Memory B cell (primary cell): ENCODE measurements around the gene SLIT2.

Experiments used
- ATAC-seq: fragments of 150-1000 bp; cut with Tn5 transposase; 2 replicates; pipeline ENCODE4 v1.10.0; 2021; ENCODE audit warnings: low read depth, mild to moderate bottlenecking, moderate library complexity
- DNase-seq, 2 donors: peaks; one replicate each; pipeline ENCODE4 v3.0.0; 2022; ENCODE audit warnings: low spot score in 2 of 2
- H3K27ac Mint-ChIP-seq: one replicate; pipeline ENCODE4 v1.8.0; 2022; ENCODE audit warnings: mild to moderate bottlenecking, moderate library complexity, mixed read lengths
- H3K27me3 Mint-ChIP-seq: one replicate; pipeline ENCODE4 v1.8.0; 2022; ENCODE audit warnings: mixed read lengths
- H3K36me3 Mint-ChIP-seq: one replicate; pipeline ENCODE4 v1.8.0; 2022; ENCODE audit warnings: mild to moderate bottlenecking, mixed read lengths
- H3K4me1 Mint-ChIP-seq: one replicate; pipeline ENCODE4 v1.8.0; 2022; ENCODE audit warnings: mixed read lengths
- H3K4me3 Mint-ChIP-seq: one replicate; pipeline ENCODE4 v1.8.0; 2022; ENCODE audit warnings: mild to moderate bottlenecking, moderate library complexity, mixed read lengths
- H3K9me3 Mint-ChIP-seq: one replicate; pipeline ENCODE4 v1.8.0; 2022; ENCODE audit warnings: mixed read lengths

Gene SLIT2, protein sequence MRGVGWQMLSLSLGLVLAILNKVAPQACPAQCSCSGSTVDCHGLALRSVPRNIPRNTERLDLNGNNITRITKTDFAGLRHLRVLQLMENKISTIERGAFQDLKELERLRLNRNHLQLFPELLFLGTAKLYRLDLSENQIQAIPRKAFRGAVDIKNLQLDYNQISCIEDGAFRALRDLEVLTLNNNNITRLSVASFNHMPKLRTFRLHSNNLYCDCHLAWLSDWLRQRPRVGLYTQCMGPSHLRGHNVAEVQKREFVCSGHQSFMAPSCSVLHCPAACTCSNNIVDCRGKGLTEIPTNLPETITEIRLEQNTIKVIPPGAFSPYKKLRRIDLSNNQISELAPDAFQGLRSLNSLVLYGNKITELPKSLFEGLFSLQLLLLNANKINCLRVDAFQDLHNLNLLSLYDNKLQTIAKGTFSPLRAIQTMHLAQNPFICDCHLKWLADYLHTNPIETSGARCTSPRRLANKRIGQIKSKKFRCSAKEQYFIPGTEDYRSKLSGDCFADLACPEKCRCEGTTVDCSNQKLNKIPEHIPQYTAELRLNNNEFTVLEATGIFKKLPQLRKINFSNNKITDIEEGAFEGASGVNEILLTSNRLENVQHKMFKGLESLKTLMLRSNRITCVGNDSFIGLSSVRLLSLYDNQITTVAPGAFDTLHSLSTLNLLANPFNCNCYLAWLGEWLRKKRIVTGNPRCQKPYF (N-terminal part only)

DNA sequence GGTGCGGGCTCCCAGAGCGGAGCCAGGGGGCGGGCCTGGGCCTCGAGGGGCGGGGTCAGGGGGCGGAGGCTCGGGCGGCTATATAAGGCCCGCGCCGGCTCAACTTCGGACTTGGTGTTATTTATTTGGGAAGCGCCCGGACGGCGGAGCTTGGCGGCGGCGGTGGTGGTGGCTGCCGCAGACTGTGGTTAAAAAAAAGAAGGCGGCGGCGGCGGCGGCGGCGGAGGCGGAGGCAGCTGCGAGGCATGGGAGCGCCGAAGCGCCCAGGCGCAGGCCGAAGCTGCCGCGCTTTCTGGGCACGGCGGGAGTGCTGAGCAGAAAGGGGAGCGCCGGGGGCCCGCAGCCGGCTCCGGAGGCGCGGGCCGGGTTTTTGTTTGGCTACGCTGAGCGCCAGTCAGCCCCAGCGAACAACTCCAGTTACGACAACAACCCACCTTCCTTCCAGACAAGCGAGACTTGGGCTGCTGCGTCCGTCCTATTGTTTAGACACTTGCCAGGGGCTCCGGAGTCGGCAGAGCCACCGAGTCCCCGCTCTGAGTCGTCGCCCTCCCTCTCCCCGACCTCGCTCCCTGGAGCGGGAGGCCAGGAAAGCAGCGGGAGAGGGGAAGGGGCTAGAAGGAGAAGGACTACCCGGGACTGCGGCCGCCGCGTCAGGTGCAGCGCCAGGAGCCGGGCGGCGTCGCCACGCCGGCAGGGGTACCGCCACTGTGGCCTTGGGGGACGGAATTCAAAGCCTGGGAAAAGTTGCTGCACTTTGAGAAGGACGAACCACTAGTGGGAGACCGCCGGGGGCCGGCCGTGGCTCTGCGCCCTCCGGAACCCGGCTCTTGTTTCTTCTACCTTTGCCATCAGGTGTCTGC lies at the start of gene SLIT2:
Gene SLIT2, plus strand, starts transcription at position 110 of the 860 bp plus-strand sequence. CDS start 1,911 bp downstream, outside the sequence.
- ATAC-seq, result peak; percentile 56
- peaks cover 16% of the 10 kb centered on the region for H3K4me1 Mint-ChIP-seq
- H3K9me3 Mint-ChIP-seq, result no peaks in the 10 kb centered on the region
- H3K4me3 Mint-ChIP-seq, result peak within 1 kb of the TSS; percentile 73
- no peaks in the 10 kb centered on the region for H3K36me3 Mint-ChIP-seq
- H3K27me3 Mint-ChIP-seq, result peaks cover 25% of the 10 kb centered on the region
- DNase-seq, result peak in 1 of 2 donors; percentile 13
- H3K27ac Mint-ChIP-seq, result no peak within 1 kb of the TSS

DNA sequence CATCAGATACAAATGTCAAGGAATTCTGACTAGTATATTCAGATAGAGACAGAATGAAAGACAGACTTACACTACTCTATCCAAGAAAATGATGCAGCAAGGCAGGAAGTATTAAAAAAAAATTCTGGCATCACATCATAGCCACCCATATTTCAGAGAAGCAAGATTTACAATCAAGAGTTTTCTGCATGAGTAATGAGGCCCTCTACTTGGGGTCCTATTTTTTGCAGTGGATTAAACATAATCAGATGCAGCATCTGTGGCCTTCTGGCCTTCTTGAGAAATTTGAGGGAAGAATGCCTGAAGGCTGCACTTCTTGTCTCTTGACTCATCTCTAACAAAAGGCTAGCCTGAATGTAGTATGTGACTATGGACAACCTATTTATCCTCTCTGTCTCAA lies 48.2 kb upstream of the SLIT2 start:
- no peaks in the 10 kb centered on the region for H3K9me3 Mint-ChIP-seq
- ATAC-seq, result no peak
- no peaks in the 10 kb centered on the region for H3K4me1 Mint-ChIP-seq
- H3K27ac Mint-ChIP-seq, result no peak overlapping the region
- no peak for DNase-seq
- H3K4me3 Mint-ChIP-seq, result no peak overlapping the region
- H3K36me3 Mint-ChIP-seq, result no peaks in the 10 kb centered on the region
- no peaks in the 10 kb centered on the region for H3K27me3 Mint-ChIP-seq

DNA sequence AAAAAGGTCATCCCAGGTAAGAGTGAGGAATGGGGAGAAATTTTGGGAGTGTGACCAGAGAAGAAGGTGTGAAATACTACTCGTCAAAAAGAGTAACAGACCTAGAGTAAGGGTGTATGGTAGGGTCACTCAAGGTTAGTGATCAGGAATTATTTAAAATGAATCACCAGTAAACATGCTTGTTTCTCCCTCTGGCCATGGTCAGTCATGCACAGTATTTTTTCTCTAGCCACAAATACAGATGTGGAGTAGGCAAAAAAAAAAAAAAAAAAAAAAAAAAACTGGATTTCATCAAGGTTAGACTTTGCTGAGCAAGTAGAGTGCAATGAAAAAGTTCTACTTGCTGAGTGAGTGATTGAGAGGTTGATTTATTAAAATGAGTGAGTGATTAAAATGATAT lies 34.2 kb upstream of the SLIT2 start:
- no peak for DNase-seq
- no peaks in the 10 kb centered on the region for H3K4me1 Mint-ChIP-seq
- no peaks in the 10 kb centered on the region for H3K36me3 Mint-ChIP-seq
- H3K9me3 Mint-ChIP-seq, result peaks cover 4% of the 10 kb centered on the region
- no peak overlapping the region for H3K4me3 Mint-ChIP-seq
- H3K27ac Mint-ChIP-seq, result no peak overlapping the region
- H3K27me3 Mint-ChIP-seq, result no peaks in the 10 kb centered on the region
- ATAC-seq, result no peak

DNA sequence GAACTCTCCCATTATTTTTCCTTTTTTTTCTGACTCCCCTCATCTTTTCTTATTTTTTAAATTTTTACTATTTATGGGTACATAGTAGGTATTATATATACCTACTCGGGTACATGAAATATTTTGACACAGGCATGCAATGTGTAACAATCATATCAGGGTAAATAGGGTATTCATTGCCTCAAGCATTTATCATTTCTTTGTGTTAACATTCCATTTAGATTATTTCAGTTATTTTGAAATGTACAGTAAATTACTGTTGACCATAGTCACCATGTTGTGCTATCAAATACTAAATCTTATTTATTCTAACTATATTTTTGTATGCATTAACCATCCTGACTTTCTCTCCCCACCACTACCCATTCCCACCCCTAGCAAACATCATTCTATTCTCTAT lies 33.8 kb upstream of the SLIT2 start:
- Mint-ChIP-seq H3K4me3 (no peak overlapping the region), H3K27ac (no peak overlapping the region), H3K36me3 (no peaks in the 10 kb centered on the region), H3K27me3 (no peaks in the 10 kb centered on the region), H3K9me3 (peaks cover 5% of the 10 kb centered on the region), H3K4me1 (no peaks in the 10 kb centered on the region)
- DNase-seq, result no peak
- no peak for ATAC-seq

DNA sequence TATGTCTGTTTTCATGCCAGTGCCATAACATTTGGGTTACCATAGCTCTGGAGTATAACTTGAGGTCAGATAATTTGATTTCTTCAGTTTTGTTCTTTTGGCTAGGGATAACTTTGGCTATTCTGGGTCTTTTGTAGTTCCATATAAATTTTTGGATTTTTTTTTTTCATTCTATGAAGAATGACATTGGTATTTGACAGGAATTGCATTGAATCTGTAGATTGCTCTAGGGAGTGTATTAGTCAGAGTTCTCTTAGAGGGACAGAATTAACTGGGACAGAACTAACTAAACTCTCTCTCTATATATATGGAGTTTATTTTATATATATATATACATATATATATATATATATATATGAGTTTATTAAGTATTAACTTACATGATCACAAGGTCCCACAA lies 32.2 kb upstream of the SLIT2 start:
- H3K4me1 Mint-ChIP-seq, result no peaks in the 10 kb centered on the region
- no peak for ATAC-seq

DNA sequence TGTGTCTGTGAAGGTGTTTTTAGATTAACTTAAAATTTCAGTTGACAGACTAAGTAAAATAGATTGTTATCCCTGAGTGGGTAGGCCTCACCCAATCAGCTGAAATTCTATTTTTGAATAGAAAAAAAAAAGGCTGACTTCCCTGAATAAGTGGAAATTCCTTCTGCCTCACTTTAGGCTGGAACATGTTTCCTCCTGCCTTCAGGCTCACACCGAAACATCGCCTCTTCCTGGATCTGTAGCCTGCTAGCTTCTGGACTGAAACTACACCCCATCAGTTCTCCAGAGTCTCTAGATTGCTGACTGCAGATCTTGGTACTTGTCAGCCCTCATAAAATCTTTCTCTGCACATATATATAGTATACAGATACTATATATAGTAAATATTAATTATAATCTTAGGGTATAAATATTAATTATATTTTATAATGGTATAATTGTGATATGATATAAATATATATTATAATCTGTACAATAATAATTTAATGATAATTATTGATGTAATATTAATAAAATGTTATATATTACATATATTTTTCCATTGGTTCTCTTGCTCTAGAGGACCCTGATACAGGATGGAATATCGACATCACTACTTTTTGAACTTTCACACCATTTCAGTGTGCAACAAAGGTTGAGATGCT lies 13.7 kb upstream of the SLIT2 start:
- Mint-ChIP-seq H3K27me3 (no peaks in the 10 kb centered on the region), H3K4me1 (no peaks in the 10 kb centered on the region), H3K4me3 (no peak overlapping the region), H3K9me3 (no peaks in the 10 kb centered on the region), H3K36me3 (no peaks in the 10 kb centered on the region), H3K27ac (no peak overlapping the region)
- DNase-seq, result no peak
- no peak for ATAC-seq

More for the DNA sequence above, 32.2 kb upstream of the SLIT2 start:
- Mint-ChIP-seq H3K36me3 (no peaks in the 10 kb centered on the region), H3K27me3 (no peaks in the 10 kb centered on the region), H3K4me3 (no peak overlapping the region), H3K9me3 (peaks cover 7% of the 10 kb centered on the region), H3K27ac (no peak overlapping the region)
- no peak for DNase-seq

DNA sequence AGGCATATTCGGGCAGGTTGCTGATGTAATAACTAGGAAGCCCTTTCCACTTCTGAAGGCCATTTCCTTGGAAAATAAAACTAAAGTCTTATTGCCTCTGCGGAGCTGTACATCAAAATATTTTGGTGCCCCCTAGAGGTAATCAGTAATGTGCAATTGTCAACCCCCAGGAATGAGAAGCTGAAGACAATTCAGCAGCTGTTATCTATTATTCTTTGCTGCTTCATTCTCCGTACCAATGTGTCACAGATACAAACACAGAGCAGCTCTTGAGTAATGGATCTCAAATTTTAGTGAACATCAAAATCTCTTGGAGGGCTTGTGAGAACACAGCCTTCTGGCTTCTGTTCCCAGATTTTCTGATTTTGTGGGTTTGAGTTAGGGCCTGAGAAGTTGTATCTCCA lies 3.5 kb upstream of the SLIT2 start:
- Mint-ChIP-seq H3K9me3 (peaks cover under 1% of the 10 kb centered on the region), H3K36me3 (no peaks in the 10 kb centered on the region), H3K27me3 (peaks cover 12% of the 10 kb centered on the region), H3K4me3 (no peak overlapping the region), H3K4me1 (peaks cover 6% of the 10 kb centered on the region), H3K27ac (no peak overlapping the region)
- ATAC-seq (no peak), DNase-seq (no peak)

DNA sequence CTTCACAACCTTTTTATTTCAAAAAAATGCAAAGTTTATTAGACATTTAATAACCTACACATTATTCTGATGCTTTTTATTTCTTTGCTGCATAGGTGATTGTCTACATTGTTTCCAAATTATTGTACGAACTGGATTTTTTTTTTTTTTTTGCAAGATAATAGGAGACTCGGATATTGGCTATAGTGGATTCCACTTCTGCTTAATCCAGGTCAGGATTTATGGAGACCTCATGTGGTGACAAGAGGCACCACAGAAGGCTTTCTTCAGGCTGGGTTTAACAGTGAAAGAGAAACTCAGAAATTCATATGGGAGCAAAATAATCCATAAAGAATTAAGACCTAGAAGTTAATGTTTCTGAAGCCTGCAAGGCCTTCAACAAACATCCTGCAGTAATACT lies 2.4 kb upstream of the SLIT2 start:
- DNase-seq, result no peak

DNA sequence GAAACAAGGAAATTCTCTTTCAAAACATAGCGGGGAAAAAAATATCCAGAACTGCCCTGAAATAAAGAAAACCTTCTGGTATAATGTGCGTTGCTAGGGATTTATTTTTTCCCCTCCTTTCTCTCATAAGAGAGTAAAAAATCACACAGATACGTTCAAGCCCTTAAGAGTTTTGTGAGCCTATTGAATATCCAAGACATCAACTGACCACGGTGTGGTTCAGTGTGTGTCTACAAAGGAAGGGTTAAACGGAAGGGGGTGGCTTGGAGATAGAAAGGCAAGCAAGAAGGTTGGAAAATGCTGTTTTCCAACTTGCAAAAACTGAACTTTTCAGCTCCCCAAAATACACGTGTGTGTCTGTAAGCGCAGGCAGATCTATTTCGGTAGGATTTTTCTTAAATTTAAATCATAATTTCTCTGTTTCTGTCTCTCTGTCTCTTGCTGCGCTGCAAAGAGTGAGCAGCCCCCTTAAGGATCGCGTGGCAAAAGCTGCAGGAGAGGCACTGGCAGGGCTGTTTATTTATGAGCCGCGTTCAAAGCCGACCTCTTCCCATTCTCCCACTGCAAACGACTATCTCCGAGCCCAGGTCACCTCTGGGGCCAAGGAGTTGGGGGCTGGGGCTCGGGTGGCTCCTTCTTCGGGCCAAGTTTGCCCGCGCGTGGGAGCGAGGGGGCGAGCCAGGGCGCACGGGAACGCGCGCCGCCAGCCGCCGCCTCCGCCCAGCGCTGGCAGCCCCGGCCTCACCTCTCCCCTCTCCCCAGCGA lies 492 bp upstream of the SLIT2 start:
- Mint-ChIP-seq H3K4me1 (peaks cover 16% of the 10 kb centered on the region), H3K36me3 (no peaks in the 10 kb centered on the region), H3K27ac (no peak overlapping the region), H3K4me3 (peak overlapping the region; percentile 69), H3K9me3 (no peaks in the 10 kb centered on the region), H3K27me3 (peaks cover 25% of the 10 kb centered on the region)
- ATAC-seq, result no peak
- no peak for DNase-seq

More for the DNA sequence above, 2.4 kb upstream of the SLIT2 start:
- H3K4me1 Mint-ChIP-seq, result peaks cover 10% of the 10 kb centered on the region
- no peak for ATAC-seq
- peaks cover 19% of the 10 kb centered on the region for H3K27me3 Mint-ChIP-seq
- no peak overlapping the region for H3K4me3 Mint-ChIP-seq
- H3K27ac Mint-ChIP-seq, result no peak overlapping the region
- no peaks in the 10 kb centered on the region for H3K36me3 Mint-ChIP-seq
- H3K9me3 Mint-ChIP-seq, result no peaks in the 10 kb centered on the region

DNA sequence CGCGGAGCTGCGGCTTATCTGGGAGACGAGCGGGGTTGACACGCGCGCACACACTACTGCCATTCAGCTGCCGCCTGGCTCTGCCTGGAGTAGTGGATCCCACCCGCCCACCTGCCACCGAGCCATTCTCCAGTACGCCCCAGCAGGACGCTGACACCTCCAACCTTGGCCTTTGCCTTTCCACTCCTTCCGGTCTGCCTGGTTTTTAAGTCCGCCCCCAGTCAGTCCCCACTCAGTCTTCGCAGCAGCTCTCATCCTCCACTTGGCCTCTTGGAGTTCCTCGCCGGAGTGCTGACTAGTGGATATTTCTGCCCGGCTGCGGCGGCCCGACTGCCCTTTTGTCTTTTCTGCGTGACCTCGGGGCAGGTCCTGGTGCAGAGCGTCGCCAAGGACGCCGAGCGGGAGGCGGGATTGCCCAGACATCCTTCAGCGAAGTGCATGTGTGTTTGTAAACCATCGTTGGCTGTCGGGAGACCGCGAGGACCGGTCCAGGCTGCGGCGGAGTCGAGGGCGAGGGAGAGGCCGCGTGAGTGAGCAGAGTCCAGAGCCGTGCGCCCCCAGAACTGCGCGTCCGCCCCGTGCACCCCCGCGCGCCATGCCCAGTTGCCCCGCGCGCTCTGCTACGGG lies 1.1 kb downstream of the SLIT2 start:
- H3K4me3 Mint-ChIP-seq, result peak overlapping the region; percentile 73
- H3K9me3 Mint-ChIP-seq, result no peaks in the 10 kb centered on the region
- no peak overlapping the region for H3K27ac Mint-ChIP-seq

DNA sequence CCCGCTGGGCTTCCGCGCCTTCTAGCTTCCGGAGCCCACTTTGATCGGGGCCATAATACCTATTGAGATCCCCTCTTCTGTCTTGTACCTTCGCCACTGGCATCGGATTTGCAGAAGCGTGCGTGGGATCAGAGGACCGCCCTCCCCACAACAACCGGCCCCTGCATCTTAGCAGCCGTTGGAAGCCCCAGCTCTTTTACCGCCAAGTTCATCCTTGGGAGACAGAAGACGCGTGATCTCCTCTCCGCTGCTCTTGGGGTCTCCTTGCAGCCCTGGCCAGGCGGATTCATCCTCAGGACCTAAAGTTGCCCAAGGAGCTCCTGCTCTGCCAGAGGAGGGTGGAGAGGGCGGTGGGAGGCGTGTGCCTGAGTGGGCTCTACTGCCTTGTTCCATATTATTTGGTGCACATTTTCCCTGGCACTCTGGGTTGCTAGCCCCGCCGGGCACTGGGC lies 1.6 kb downstream of the SLIT2 start:
- peaks cover 16% of the 10 kb centered on the region for H3K4me1 Mint-ChIP-seq
- DNase-seq, result no peak
- no peak overlapping the region for H3K27ac Mint-ChIP-seq
- peaks cover 25% of the 10 kb centered on the region for H3K27me3 Mint-ChIP-seq
- H3K36me3 Mint-ChIP-seq, result no peaks in the 10 kb centered on the region
- H3K4me3 Mint-ChIP-seq, result peak overlapping the region; percentile 46
- H3K9me3 Mint-ChIP-seq, result no peaks in the 10 kb centered on the region
- no peak for ATAC-seq

More for the DNA sequence above, 1.1 kb downstream of the SLIT2 start:
- DNase-seq (no peak), ATAC-seq (no peak)
- Mint-ChIP-seq H3K27me3 (peaks cover 25% of the 10 kb centered on the region), H3K4me1 (peaks cover 16% of the 10 kb centered on the region), H3K36me3 (no peaks in the 10 kb centered on the region)

DNA sequence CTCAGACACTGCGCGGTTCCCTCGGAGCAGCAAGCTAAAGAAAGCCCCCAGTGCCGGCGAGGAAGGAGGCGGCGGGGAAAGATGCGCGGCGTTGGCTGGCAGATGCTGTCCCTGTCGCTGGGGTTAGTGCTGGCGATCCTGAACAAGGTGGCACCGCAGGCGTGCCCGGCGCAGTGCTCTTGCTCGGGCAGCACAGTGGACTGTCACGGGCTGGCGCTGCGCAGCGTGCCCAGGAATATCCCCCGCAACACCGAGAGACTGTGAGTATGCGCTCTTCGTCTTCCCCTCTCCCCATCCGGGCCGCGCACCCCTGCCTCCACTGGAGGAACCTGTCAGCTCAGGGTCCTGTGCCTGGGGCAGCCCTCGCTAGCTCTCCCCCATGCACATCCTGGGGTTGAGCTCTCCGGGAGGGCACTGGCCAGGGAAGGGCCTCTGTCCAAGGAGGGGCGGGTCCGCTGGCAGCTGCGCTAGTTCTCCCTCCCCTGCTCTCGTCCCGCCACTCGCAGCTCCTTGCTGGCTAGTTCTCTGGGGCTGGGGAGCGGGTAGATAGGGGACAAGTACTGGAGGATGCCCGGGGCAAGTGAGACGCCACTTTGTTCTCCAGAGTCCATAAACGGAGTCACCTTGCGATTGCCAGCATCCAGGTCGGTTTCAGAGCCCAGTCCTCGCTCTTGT lies 2.2 kb downstream of the SLIT2 start:
- H3K4me1 Mint-ChIP-seq, result peaks cover 16% of the 10 kb centered on the region
- H3K27me3 Mint-ChIP-seq, result peaks cover 25% of the 10 kb centered on the region
- DNase-seq (no peak), ATAC-seq (no peak)
- H3K36me3 Mint-ChIP-seq, result no peaks in the 10 kb centered on the region
- H3K27ac Mint-ChIP-seq, result no peak overlapping the region
- H3K9me3 Mint-ChIP-seq, result no peaks in the 10 kb centered on the region
- H3K4me3 Mint-ChIP-seq, result peak overlapping the region; percentile 54
